ENCODE data around the gene FIP1L1. TPM values are rescaled to one million over a fixed set of nuclear protein-coding genes. Genes with fewer than 3 reads are reported as not detected.

The FIP1L1 gene
- total and polyA plus RNA-seq, 9 donors = 50.1 to 67.9 (median 64.4) TPM

GRCh38 chr4:53477636-53478035 lies 100.2 kb downstream of the FIP1L1 start:
- TF ChIP-seq CTCF (IDR thresholded peaks at IDR 0.05) (no peak), EP300 (IDR thresholded peaks at IDR 0.05) (no peak)
- intact Hi-C loops (cut with DNase I) = no loop called here
- H3K27ac ChIP-seq = peak overlapping the region in 1 of 2 donors; percentile 22
- whole genome bisulfite sequencing, 3 donors = 17 to 46% (median 19%) methylated on average over 1 of the region's 1 CpG
- no peaks in the 10 kb centered on the region for H3K9me3 ChIP-seq
- no peak overlapping the region for H3K4me3 ChIP-seq
- DNase-seq = no peak
- H3K4me1 ChIP-seq (ENCODE audit: insufficient read depth) = peaks cover 3% of the 10 kb centered on the region
- H3K27me3 ChIP-seq = no peaks in the 10 kb centered on the region
- no peaks in the 10 kb centered on the region for H3K36me3 ChIP-seq

- TF ChIP-seq EP300 (IDR thresholded peaks at IDR 0.05) = no peak
- no peak for TF ChIP-seq CTCF (IDR thresholded peaks at IDR 0.05)
- 91 to 98% (median 97%) methylated on average over 4 of the region's 4 CpGs for WGBS, 3 donors
- no peak overlapping the region for H3K4me3 ChIP-seq
- no peaks in the 10 kb centered on the region for H3K27me3 ChIP-seq
- no peaks in the 10 kb centered on the region for H3K36me3 ChIP-seq
- no peaks in the 10 kb centered on the region for H3K9me3 ChIP-seq
- H3K4me1 ChIP-seq (ENCODE audit: insufficient read depth) = peaks cover 4% of the 10 kb centered on the region
- intact Hi-C loops (cut with DNase I) = no loop called here
- no peak for DNase-seq
- no peak overlapping the region for H3K27ac ChIP-seq
Measured at GRCh38 chr4:53478671-53479456, 101.4 kb downstream of the FIP1L1 start.

- Histone ChIP-seq H3K27ac (no peak overlapping the region), H3K4me3 (no peak overlapping the region), H3K4me1 (ENCODE audit: insufficient read depth) (peaks cover 11% of the 10 kb centered on the region), H3K36me3 (no peaks in the 10 kb centered on the region), H3K9me3 (no peaks in the 10 kb centered on the region), H3K27me3 (no peaks in the 10 kb centered on the region)
- no peak for DNase-seq
- TF ChIP-seq EP300 (IDR thresholded peaks at IDR 0.05) (no peak), POLR2A (IDR thresholded peaks at IDR 0.05) (no peak)
- intact Hi-C loops (cut with DNase I) = no loop called here
- WGBS, 3 donors = 86 to 97% (median 95%) methylated on average over 5 of the region's 5 CpGs
Measured at GRCh38 chr4:53479736-53480525, 102.5 kb downstream of the FIP1L1 start.

GRCh38 chr4:53480909-53481308 lies 103.5 kb downstream of the FIP1L1 start:
- no peak for DNase-seq
- 93 to 95% (median 94%) methylated on average over 2 of the region's 2 CpGs for WGBS, 3 donors
- peaks cover 13% of the 10 kb centered on the region for H3K4me1 ChIP-seq (ENCODE audit: insufficient read depth)
- H3K27me3 ChIP-seq = no peaks in the 10 kb centered on the region
- H3K27ac ChIP-seq = no peak overlapping the region
- no peak for TF ChIP-seq CTCF (IDR thresholded peaks at IDR 0.05)
- no peak for TF ChIP-seq POLR2A (IDR thresholded peaks at IDR 0.05)
- no peak for TF ChIP-seq EP300 (IDR thresholded peaks at IDR 0.05)
- H3K36me3 ChIP-seq = no peaks in the 10 kb centered on the region
- intact Hi-C loops (cut with DNase I) = no loop called here
- no peak overlapping the region for H3K4me3 ChIP-seq
- no peaks in the 10 kb centered on the region for H3K9me3 ChIP-seq

- Histone ChIP-seq H3K36me3 (no peaks in the 10 kb centered on the region), H3K4me3 (no peak overlapping the region), H3K9me3 (no peaks in the 10 kb centered on the region), H3K27ac (no peak overlapping the region), H3K4me1 (ENCODE audit: insufficient read depth) (peaks cover 16% of the 10 kb centered on the region), H3K27me3 (no peaks in the 10 kb centered on the region)
- TF ChIP-seq EP300 (IDR thresholded peaks at IDR 0.05) = no peak
- TF ChIP-seq CTCF (IDR thresholded peaks at IDR 0.05) = no peak
- TF ChIP-seq POLR2A (IDR thresholded peaks at IDR 0.05) = no peak
- intact Hi-C loops (cut with DNase I) = no loop called here
- no peak for DNase-seq
- WGBS, 3 donors = 93 to 95% (median 94%) methylated on average over 8 of the region's 8 CpGs
Measured at GRCh38 chr4:53481586-53481985, 104.1 kb downstream of the FIP1L1 start.

Data from ovary (tissue), 9 donors.